SK-N-SH treated with all-trans-retinoic acid at 6 μM for 48 hours (cell line): ENCODE results near the gene C14orf180.
"Not testable (repeated sequence)": the region's sequence is repeated elsewhere in the genome, so short reads cannot be mapped to it uniquely, and the experiment has no call there.

Source experiments
- ATAC-seq: fragments of 200-7000 bp; cut with Tn5 transposase; 3 replicates; pipeline ENCODE4 v1.9.1; 2020; ENCODE audit warnings: mild to moderate bottlenecking, moderate library complexity
- ARNTL ChIP-seq: fragments of 450-650 bp; formaldehyde crosslinking; IDR thresholded peaks from 2 replicates; pipeline ENCODE4 v1.5.0; 2020; ENCODE audit warnings: low read depth, mild to moderate bottlenecking, moderate library complexity, borderline replicate concordance
- BACH2 ChIP-seq: fragments of 250-450 bp; sonication (Bioruptor Pico); IDR thresholded peaks from 2 replicates; pipeline ENCODE4 v1.9.0; 2021; ENCODE audit warnings: mild to moderate bottlenecking, borderline replicate concordance
- CREB5 ChIP-seq: fragments of 250-450 bp; sonication (Bioruptor Pico); IDR thresholded peaks from 2 replicates; pipeline ENCODE4 v1.5.1; 2020; ENCODE audit warnings: low read depth, mild to moderate bottlenecking, moderate library complexity
- CSDC2 ChIP-seq: fragments of 250-450 bp; sonication (Bioruptor Pico); IDR thresholded peaks from 2 replicates; pipeline ENCODE4 v1.5.0; 2020; ENCODE audit warnings: mild to moderate bottlenecking, moderate library complexity
- CSRNP3 ChIP-seq: fragments of 250-450 bp; sonication (Bioruptor Pico); IDR thresholded peaks from 2 replicates; pipeline ENCODE4 v1.5.1; 2021; ENCODE audit warnings: mild to moderate bottlenecking, moderate library complexity
- ESRRG ChIP-seq: fragments of 250-450 bp; sonication (Bioruptor Pico); IDR thresholded peaks from 2 replicates; pipeline ENCODE4 v1.6.1; 2021; ENCODE audit warnings: mild to moderate bottlenecking
- GLIS3 ChIP-seq: fragments of 250-450 bp; sonication (Bioruptor Pico); IDR thresholded peaks from 2 replicates; pipeline ENCODE4 v1.5.0; 2020; ENCODE audit warnings: mild to moderate bottlenecking, moderate library complexity
- ISL1 ChIP-seq: fragments of 250-450 bp; sonication (Bioruptor Pico); IDR thresholded peaks from 2 replicates; pipeline ENCODE4 v2.1.2; 2022; ENCODE audit warnings: mild to moderate bottlenecking, moderate library complexity
- OSR1 ChIP-seq: fragments of 250-450 bp; sonication (Bioruptor Pico); IDR thresholded peaks from 2 replicates; pipeline ENCODE4 v1.8.0; 2022; ENCODE audit warnings: moderate library complexity, mild to moderate bottlenecking, inconsistent platforms
- PPARA ChIP-seq: fragments of 250-450 bp; sonication (Bioruptor Pico); IDR thresholded peaks from 2 replicates; pipeline ENCODE4 v1.5.0; 2020; ENCODE audit warnings: mild to moderate bottlenecking, borderline replicate concordance
- RARB ChIP-seq: fragments of 250-450 bp; sonication (Bioruptor Pico); IDR thresholded peaks from 2 replicates; pipeline ENCODE4 v1.8.0; 2021; ENCODE audit warnings: mild to moderate bottlenecking, moderate library complexity
- SNAI2 ChIP-seq: fragments of 250-450 bp; sonication (Bioruptor Pico); IDR thresholded peaks from 2 replicates; pipeline ENCODE4 v1.5.0; 2020; ENCODE audit warnings: mild to moderate bottlenecking, moderate library complexity
- TCF4 ChIP-seq: fragments of 250-450 bp; sonication (Bioruptor Pico); IDR thresholded peaks from 2 replicates; pipeline ENCODE4 v1.8.0; 2021; ENCODE audit warnings: mild to moderate bottlenecking, moderate library complexity, borderline replicate concordance
- TOX ChIP-seq: fragments of 250-450 bp; sonication (Bioruptor Pico); IDR thresholded peaks from 2 replicates; pipeline ENCODE4 v1.8.0; 2021; ENCODE audit warnings: mild to moderate bottlenecking, moderate library complexity, borderline replicate concordance
- TSHZ2 ChIP-seq: fragments of 250-450 bp; sonication (Bioruptor Pico); IDR thresholded peaks from 2 replicates; pipeline ENCODE4 v1.5.0; 2020; ENCODE audit warnings: mild to moderate bottlenecking, moderate library complexity
- ZFP3 ChIP-seq: fragments of 250-450 bp; sonication (Bioruptor Pico); IDR thresholded peaks from 2 replicates; pipeline ENCODE4 v1.5.0; 2020; ENCODE audit warnings: mild to moderate bottlenecking, moderate library complexity
- ZFP30 ChIP-seq: fragments of 450-650 bp; formaldehyde crosslinking; IDR thresholded peaks from 2 replicates; pipeline ENCODE4 v1.5.0; 2022; ENCODE audit warnings: mild to moderate bottlenecking, moderate library complexity
- ZNF565 ChIP-seq: fragments of 450-650 bp; formaldehyde crosslinking; conservative IDR thresholded peaks from 2 replicates; pipeline ENCODE4 v1.5.0; 2020; ENCODE audit warnings: low read depth, mild to moderate bottlenecking, moderate library complexity
- ZNF70 ChIP-seq: fragments of 450-650 bp; formaldehyde crosslinking; IDR thresholded peaks from 2 replicates; pipeline ENCODE4 v1.5.0; 2020; ENCODE audit warnings: mild to moderate bottlenecking, moderate library complexity
- ZNF8 ChIP-seq: fragments of 450-650 bp; formaldehyde crosslinking; IDR thresholded peaks from 2 replicates; pipeline ENCODE4 v1.5.0; 2020; ENCODE audit warnings: mild to moderate bottlenecking, moderate library complexity
- TF ChIP-seq, protein P1 (sequence below): fragments of 250-450 bp; sonication (Bioruptor Pico); IDR thresholded peaks from 2 replicates; pipeline ENCODE4 v1.8.0; 2020; ENCODE audit warnings: mild to moderate bottlenecking, moderate library complexity, borderline replicate concordance
- TF ChIP-seq, protein P2 (sequence below): fragments of 250-450 bp; sonication (Bioruptor Pico); IDR thresholded peaks from 2 replicates; pipeline ENCODE4 v1.8.0; 2021; ENCODE audit warnings: low read depth, mild to moderate bottlenecking, moderate library complexity, borderline replicate concordance

C14orf180 gene

DNA sequence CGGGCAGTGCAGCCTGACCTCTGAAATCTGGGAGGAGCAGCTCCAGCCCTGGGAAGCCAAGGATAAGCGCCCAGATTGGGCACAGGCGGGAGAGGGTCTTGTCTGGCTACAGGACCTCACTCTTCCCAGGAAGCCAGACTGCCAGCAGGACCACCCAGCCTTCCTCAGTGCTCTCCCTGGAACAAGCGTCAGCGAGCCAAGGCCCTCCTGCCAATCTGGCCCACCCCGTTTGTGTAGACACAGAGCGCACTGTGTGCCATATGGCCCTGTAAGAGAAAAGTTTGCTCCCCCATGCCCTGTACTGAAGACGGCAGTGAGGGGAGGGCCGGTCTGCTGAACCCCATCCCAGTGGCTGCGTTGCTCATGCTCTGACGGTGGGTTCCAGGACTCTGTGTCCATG, 1.2 kb upstream of the C14orf180 start:
- no peak for TF ChIP-seq ZFP30 (CRISPR knock-in tag)
- TF ChIP-seq, protein P1, sequence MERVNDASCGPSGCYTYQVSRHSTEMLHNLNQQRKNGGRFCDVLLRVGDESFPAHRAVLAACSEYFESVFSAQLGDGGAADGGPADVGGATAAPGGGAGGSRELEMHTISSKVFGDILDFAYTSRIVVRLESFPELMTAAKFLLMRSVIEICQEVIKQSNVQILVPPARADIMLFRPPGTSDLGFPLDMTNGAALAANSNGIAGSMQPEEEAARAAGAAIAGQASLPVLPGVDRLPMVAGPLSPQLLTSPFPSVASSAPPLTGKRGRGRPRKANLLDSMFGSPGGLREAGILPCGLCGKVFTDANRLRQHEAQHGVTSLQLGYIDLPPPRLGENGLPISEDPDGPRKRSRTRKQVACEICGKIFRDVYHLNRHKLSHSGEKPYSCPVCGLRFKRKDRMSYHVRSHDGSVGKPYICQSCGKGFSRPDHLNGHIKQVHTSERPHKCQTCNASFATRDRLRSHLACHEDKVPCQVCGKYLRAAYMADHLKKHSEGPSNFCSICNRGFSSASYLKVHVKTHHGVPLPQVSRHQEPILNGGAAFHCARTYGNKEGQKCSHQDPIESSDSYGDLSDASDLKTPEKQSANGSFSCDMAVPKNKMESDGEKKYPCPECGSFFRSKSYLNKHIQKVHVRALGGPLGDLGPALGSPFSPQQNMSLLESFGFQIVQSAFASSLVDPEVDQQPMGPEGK: no peak
- TF ChIP-seq RARB (CRISPR knock-in tag): no peak
- no peak for TF ChIP-seq ZFP3
- TF ChIP-seq BACH2 (CRISPR knock-in tag): no peak
- no peak for TF ChIP-seq TCF4
- no peak for TF ChIP-seq TSHZ2 (CRISPR knock-in tag)
- no peak for TF ChIP-seq ZNF565 (CRISPR knock-in tag)
- no peak for TF ChIP-seq ISL1
- TF ChIP-seq, protein P2, sequence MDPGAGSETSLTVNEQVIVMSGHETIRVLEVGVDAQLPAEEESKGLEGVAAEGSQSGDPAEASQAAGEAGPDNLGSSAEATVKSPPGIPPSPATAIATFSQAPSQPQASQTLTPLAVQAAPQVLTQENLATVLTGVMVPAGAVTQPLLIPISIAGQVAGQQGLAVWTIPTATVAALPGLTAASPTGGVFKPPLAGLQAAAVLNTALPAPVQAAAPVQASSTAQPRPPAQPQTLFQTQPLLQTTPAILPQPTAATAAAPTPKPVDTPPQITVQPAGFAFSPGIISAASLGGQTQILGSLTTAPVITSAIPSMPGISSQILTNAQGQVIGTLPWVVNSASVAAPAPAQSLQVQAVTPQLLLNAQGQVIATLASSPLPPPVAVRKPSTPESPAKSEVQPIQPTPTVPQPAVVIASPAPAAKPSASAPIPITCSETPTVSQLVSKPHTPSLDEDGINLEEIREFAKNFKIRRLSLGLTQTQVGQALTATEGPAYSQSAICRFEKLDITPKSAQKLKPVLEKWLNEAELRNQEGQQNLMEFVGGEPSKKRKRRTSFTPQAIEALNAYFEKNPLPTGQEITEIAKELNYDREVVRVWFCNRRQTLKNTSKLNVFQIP (CRISPR knock-in tag): no peak
- no peak for TF ChIP-seq OSR1 (CRISPR knock-in tag)
- TF ChIP-seq ARNTL (CRISPR knock-in tag): no peak
- TF ChIP-seq ZNF70 (CRISPR knock-in tag): no peak
- TF ChIP-seq ZNF8 (CRISPR knock-in tag): no peak
- TF ChIP-seq CSDC2 (CRISPR knock-in tag): no peak
- no peak for TF ChIP-seq SNAI2 (CRISPR knock-in tag)
- no peak for TF ChIP-seq ESRRG
- TF ChIP-seq TOX (CRISPR knock-in tag): no peak
- no peak for ATAC-seq

DNA sequence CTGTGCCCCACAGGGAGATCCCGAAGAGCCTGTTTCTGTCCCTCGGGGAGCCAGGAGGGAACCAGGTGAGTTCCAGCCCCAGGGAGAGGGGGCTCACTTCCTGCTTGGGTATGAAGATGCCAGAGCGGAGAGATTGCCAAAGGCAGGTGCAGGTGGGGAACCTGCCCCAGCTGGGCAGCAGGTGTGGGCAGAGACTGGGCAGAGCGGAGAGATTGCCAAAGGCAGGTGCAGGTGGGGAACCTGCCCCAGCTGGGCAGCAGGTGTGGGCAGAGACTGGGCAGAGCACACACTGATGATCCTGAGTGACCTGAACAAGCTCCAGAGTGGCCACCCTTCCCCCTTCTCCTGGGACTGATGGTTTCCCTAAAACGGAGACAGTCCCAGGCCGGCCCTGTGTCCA, 375 bp downstream of the C14orf180 start:
- ATAC-seq: not testable (repeated sequence)

- TF ChIP-seq ESRRG (no peak), PPARA (CRISPR knock-in tag) (no peak), CSDC2 (CRISPR knock-in tag) (no peak), CREB5 (CRISPR knock-in tag) (no peak), GLIS3 (CRISPR knock-in tag) (no peak), ISL1 (no peak), BACH2 (CRISPR knock-in tag) (no peak), RARB (CRISPR knock-in tag) (no peak), CSRNP3 (CRISPR knock-in tag) (no peak), ZNF8 (CRISPR knock-in tag) (no peak)
- TF ChIP-seq, protein P2 (CRISPR knock-in tag): no peak
- TF ChIP-seq, all 23 proteins: peak for 0
- peak; percentile 8; the same call in 1 of the 3 replicates for ATAC-seq
Observed at GRCh38 chr14:104580961-104581360, 1.4 kb downstream of the C14orf180 start.
